Measurements from ENCODE around the gene CAMTA1.

The CAMTA1 gene

GRCh38 chr1:7540816-7541215 is 755.6 kb downstream of the CAMTA1 start:
- no peak overlapping the region for H3K4me3 ChIP-seq (ENCODE audit: low read depth, low read length)
- no peaks in the 10 kb centered on the region for H3K9me3 ChIP-seq (ENCODE audit: control insufficient read depth, insufficient read depth, low read depth, low read length)
- POLR2A ChIA-PET: no interaction called here

DNA sequence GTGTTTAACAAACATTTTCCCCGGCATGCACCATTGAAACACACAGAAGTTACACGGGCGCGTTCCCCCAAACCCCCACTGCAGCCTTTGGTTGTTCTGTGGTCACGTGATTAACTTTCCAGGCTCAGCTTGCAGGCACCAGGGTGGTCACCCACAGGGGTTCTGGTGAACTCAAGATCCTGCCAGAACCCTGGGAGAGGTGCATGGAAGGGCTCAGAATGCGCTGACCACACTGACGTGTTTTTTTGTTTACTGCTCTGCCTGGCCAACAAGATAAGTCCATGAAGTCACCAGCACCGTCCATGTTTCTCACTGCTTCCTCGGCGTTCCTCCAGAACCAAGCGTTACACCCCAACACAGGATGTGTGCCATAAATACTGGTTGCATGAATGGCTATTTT is 756.4 kb downstream of the CAMTA1 start:
- Histone ChIP-seq H3K9me3 (ENCODE audit: control insufficient read depth, insufficient read depth, low read depth, low read length) (no peaks in the 10 kb centered on the region), H3K4me1 (ENCODE audit: control insufficient read depth, insufficient read depth, low read length) (no peaks in the 10 kb centered on the region), H3K4me3 (ENCODE audit: low read depth, low read length) (no peak overlapping the region), H3K36me3 (ENCODE audit: control insufficient read depth in 2 of 2, insufficient read depth in 1 of 2, low read length in 2 of 2) (no peaks in the 10 kb centered on the region), H3K27ac (ENCODE audit: extremely low read depth, low read depth, low read length) (no peak overlapping the region)
- ChIA-PET CTCF (interaction anchor here (0.6 kb wide), 1 partner anchor 93 kb away, joined by 3 read pairs; no protein-coding TSS in a partner anchor), POLR2A (no interaction called here)
- TF ChIP-seq ZNF24 (tag by site-specific recombination; IDR thresholded peaks at IDR 0.05) (no peak), TCF7L2 (IDR thresholded peaks at IDR 0.05; ENCODE audit: borderline replicate concordance, low read depth, low read length) (no peak), GLIS1 (tag by site-specific recombination; IDR thresholded peaks at IDR 0.05) (0 out of 2 replicates have a peak, but pooled peaks have one; percentile 21), ZBTB1 (tag by site-specific recombination; IDR thresholded peaks at IDR 0.05) (no peak), ZNF391 (tag by site-specific recombination; IDR thresholded peaks at IDR 0.05; ENCODE audit: borderline replicate concordance, low read depth) (no peak), ZBTB17 (tag by site-specific recombination; IDR thresholded peaks at IDR 0.05) (no peak)

More at GRCh38 chr1:7540816-7541215, 755.6 kb downstream of the CAMTA1 start:
- no peak overlapping the region for H3K27ac ChIP-seq (ENCODE audit: extremely low read depth, low read depth, low read length)
- no peaks in the 10 kb centered on the region for H3K36me3 ChIP-seq (ENCODE audit: control insufficient read depth in 2 of 2, insufficient read depth in 1 of 2, low read length in 2 of 2)
- CTCF ChIA-PET: interaction anchor here (1.0 to 1.5 kb wide), 7 partner anchors 14 to 498 kb away, joined by 4 to 11 read pairs (median 8); no protein-coding TSS in a partner anchor
- TF ChIP-seq ZNF133 (tag by site-specific recombination; IDR thresholded peaks at IDR 0.05) (no peak), TSHZ1 (tag by site-specific recombination; IDR thresholded peaks at IDR 0.05; ENCODE audit: borderline replicate concordance) (no peak), ZBTB10 (tag by site-specific recombination; IDR thresholded peaks at IDR 0.05) (no peak), ZNF214 (tag by site-specific recombination; IDR thresholded peaks at IDR 0.05; ENCODE audit: borderline replicate concordance) (no peak), SP2 (tag by site-specific recombination; IDR thresholded peaks at IDR 0.05) (no peak), ZNF138 (tag by site-specific recombination; IDR thresholded peaks at IDR 0.05; ENCODE audit: borderline replicate concordance) (no peak), ZBTB48 (tag by site-specific recombination; IDR thresholded peaks at IDR 0.05) (no peak), ZSCAN30 (tag by site-specific recombination; IDR thresholded peaks at IDR 0.05) (no peak), ZNF664 (tag by site-specific recombination; IDR thresholded peaks at IDR 0.05) (no peak), ZNF302 (tag by site-specific recombination; IDR thresholded peaks at IDR 0.05; ENCODE audit: low read depth) (no peak), ZNF274 (IDR thresholded peaks at IDR 0.05; ENCODE audit: low read length) (no peak), ZNF274 (tag by site-specific recombination; IDR thresholded peaks at IDR 0.05; ENCODE audit: borderline replicate concordance) (no peak), ZNF324 (tag by site-specific recombination; IDR thresholded peaks at IDR 0.05) (no peak), ZNF155 (tag by site-specific recombination; IDR thresholded peaks at IDR 0.05) (no peak), ZNF211 (tag by site-specific recombination; IDR thresholded peaks at IDR 0.05; ENCODE audit: low read depth) (no peak)
- no peaks in the 10 kb centered on the region for H3K4me1 ChIP-seq (ENCODE audit: control insufficient read depth, insufficient read depth, low read length)

All from HEK293 (cell line).